ENCODE data around the gene DEXI. TPM values are rescaled to one million over a fixed set of nuclear protein-coding genes. Genes with fewer than 3 reads are reported as not detected.

DEXI gene
- total and polyA plus RNA-seq, 8 donors: 16.5 to 97.9 (median 30.6) TPM

DNA sequence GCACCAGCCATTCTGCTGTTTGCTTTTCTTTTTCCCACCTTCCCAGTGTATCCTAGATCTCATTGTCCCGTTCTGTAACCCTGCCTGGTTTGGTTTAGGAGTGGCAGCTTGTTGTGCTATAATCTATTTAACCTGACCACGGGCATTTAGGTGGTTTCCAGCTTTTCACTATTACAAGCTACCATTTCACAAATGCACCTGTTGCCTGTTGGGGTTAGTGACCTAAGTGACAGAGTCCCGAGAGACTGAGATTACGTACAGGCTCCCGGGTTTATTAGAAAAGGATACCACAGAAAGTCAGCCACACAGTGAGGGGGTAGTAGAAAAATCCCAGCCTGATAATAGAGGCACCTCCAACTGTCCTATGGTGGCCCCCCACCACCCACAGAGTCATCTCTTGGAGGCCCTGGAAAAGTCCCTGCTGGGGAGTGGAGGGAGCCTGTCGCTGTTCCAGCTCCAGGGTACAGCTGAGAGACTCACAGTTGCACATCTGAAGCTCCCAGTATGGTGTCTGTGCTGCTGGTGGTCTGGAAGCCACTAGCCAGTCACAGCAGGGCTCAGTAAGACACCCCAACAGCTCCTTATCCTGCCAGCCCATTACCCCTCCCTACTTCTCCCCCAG lies 23.3 kb upstream of the DEXI start:
- DNase-seq: no peak
- intact Hi-C loops (cut with DNase I; ENCODE audit: low total_unique reads): loop anchor here (5.0 kb wide), 1 partner anchor 387 kb away; no protein-coding TSS in a partner anchor
- Histone ChIP-seq H3K27ac (no peak overlapping the region), H3K4me3 (no peak overlapping the region), H3K4me1 (peaks cover 15 to 21% (median 18%) of the 10 kb centered on the region in 4 donors), H3K36me3 (peaks cover 10 to 65% (median 52%) of the 10 kb centered on the region in 4 donors), H3K9me3 (no peaks in the 10 kb centered on the region), H3K27me3 (no peaks in the 10 kb centered on the region)
- no peak for TF ChIP-seq POLR2A (IDR thresholded peaks at IDR 0.05)
- TF ChIP-seq, protein P1, sequence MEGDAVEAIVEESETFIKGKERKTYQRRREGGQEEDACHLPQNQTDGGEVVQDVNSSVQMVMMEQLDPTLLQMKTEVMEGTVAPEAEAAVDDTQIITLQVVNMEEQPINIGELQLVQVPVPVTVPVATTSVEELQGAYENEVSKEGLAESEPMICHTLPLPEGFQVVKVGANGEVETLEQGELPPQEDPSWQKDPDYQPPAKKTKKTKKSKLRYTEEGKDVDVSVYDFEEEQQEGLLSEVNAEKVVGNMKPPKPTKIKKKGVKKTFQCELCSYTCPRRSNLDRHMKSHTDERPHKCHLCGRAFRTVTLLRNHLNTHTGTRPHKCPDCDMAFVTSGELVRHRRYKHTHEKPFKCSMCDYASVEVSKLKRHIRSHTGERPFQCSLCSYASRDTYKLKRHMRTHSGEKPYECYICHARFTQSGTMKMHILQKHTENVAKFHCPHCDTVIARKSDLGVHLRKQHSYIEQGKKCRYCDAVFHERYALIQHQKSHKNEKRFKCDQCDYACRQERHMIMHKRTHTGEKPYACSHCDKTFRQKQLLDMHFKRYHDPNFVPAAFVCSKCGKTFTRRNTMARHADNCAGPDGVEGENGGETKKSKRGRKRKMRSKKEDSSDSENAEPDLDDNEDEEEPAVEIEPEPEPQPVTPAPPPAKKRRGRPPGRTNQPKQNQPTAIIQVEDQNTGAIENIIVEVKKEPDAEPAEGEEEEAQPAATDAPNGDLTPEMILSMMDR (IDR thresholded peaks at IDR 0.05): no peak
- TF ChIP-seq POLR2AphosphoS5 (IDR thresholded peaks at IDR 0.05): no peak
- no peak for TF ChIP-seq EP300 (IDR thresholded peaks at IDR 0.05)
- WGBS, 5 donors: 61 to 77% (median 67%) methylated on average over 6 of the region's 6 CpGs

DNA sequence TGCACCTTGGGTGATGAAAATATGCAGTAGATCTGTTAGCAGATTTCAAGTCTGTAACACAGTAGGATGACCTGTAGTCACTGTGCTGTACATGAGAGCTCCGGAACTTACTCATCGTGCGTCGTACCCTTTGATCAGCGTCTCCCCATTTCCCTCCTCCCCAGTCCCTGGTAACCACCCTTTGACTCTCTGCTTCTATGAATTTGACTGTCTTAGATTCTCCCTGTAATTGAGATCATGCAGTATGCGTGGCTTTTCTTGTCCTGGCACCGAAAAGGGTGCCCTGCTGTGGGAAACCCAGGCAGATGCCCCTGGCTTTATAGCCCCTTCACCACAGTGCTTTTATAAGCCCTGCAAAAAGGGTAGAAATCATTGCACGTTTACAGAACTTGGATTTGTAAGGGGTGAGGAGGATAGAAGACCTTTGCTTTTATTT lies 22.6 kb upstream of the DEXI start:
- Histone ChIP-seq H3K4me1 (peaks cover 15 to 22% (median 20%) of the 10 kb centered on the region in 4 donors), H3K36me3 (peaks cover 10 to 63% (median 48%) of the 10 kb centered on the region in 4 donors), H3K27me3 (no peaks in the 10 kb centered on the region), H3K4me3 (no peak overlapping the region), H3K27ac (no peak overlapping the region), H3K9me3 (no peaks in the 10 kb centered on the region)
- WGBS, 5 donors: 82 to 89% (median 87%) methylated on average over 8 of the region's 8 CpGs
- intact Hi-C loops (cut with DNase I; ENCODE audit: low total_unique reads): loop anchor here (5.0 kb wide), 1 partner anchor 387 kb away; no protein-coding TSS in a partner anchor
- DNase-seq: no peak
- no peak for TF ChIP-seq POLR2A (IDR thresholded peaks at IDR 0.05)

DNA sequence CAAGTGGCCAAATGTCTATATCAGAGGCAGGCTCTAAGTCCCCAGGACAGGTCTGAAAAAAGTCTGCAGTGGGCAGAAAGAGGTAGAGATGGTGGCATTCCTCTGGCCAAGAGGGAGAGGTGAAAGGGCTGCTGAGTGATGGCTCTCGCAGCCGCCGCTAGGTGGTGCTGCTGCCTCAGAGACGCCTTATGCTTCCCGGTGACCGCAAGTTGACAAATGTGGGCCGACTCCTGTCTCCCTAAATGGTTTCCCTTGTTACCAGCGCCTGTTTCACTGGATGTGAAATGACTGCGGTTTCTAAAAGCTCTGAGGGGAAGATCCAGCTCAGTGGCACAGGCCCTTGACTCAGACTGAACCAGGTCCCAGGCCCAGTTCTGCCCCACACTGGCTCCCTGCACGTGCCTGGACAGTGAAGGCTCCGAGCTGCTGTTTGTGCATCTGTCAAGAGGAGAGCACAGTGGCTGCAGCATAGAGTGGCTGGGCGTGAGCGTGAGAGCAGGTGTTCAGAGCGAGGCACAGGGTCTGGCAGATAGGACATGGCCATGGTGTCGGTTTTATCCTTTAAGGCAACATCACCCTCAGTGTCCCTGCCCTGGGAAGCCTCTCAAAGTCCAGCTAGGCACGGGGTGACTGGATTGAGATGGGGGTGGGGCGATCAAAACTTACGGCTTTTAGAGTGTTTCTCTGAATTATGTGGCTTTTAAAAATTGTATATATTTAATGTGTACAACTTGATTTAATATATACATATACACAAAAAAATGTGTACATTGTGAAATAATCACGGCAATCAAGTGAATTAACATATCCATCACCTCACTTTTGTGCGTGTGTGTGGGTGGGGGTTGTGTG lies 22.0 kb upstream of the DEXI start:
- 27 to 36% (median 36%) methylated on average over 20 of the region's 20 CpGs for WGBS, 5 donors
- DNase-seq: peak; percentile 87 to 95
- peak overlapping the region in 2 of 5 donors; percentile 45 to 65 for H3K27ac ChIP-seq
- intact Hi-C loops (cut with DNase I; ENCODE audit: low total_unique reads): no loop called here
- TF ChIP-seq EP300 (IDR thresholded peaks at IDR 0.05) (no peak), POLR2AphosphoS5 (IDR thresholded peaks at IDR 0.05) (peak; percentile 22 to 71 (median 24)), POLR2A (IDR thresholded peaks at IDR 0.05) (no peak)
- TF ChIP-seq, protein P1 (IDR thresholded peaks at IDR 0.05): peak in 5 of 7 experiments; percentile 90 to 95 (median 93)
- no peaks in the 10 kb centered on the region for H3K9me3 ChIP-seq
- peaks cover 15 to 22% (median 20%) of the 10 kb centered on the region in 4 donors for H3K4me1 ChIP-seq
- peak overlapping the region in 1 of 4 donors; percentile 11 for H3K4me3 ChIP-seq
- H3K36me3 ChIP-seq: peaks cover 10 to 67% (median 45%) of the 10 kb centered on the region in 4 donors
- H3K27me3 ChIP-seq: no peaks in the 10 kb centered on the region

DNA sequence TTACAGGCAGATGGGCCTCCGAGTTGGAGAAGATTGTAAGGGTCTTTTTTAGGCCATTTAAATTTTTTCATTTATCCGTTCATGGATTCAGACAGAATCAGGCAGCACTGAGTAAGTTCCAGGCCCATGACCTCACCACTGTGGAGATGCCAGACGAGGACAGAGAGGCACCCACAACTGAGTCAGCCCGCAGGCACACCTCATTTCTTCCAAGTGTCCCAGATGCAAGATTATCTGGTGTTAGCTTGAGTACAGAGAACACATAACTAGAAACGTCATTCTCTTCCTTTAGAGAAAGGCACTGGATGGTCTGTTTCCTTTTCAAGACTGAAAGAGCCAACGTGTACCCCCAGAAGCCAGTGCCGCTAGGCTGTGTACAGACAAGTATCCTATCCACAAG lies 19.0 kb upstream of the DEXI start:
- WGBS, 5 donors: 75 to 83% (median 78%) methylated on average over 7 of the region's 7 CpGs
- intact Hi-C loops (cut with DNase I; ENCODE audit: low total_unique reads): no loop called here
- Histone ChIP-seq H3K27ac (peak overlapping the region in 2 of 5 donors; percentile 47 to 61), H3K4me3 (no peak overlapping the region), H3K9me3 (no peaks in the 10 kb centered on the region), H3K27me3 (no peaks in the 10 kb centered on the region), H3K36me3 (peaks cover 15 to 56% (median 42%) of the 10 kb centered on the region in 4 donors), H3K4me1 (peaks cover 7 to 24% (median 14%) of the 10 kb centered on the region in 4 donors)
- no peak for DNase-seq
- TF ChIP-seq, protein P1 (IDR thresholded peaks at IDR 0.05): no peak
- peak in 1 of 3 donors; percentile 16 for TF ChIP-seq POLR2AphosphoS5 (IDR thresholded peaks at IDR 0.05)
